Upper lobe of right lung (tissue), 1 donor: ENCODE measurements around the gene PRSS27. TPM values are rescaled to one million over a fixed set of nuclear protein-coding genes. Genes with fewer than 3 reads are reported as not detected.

ENCODE experiments used
- ATAC-seq: fragments of 200-7000 bp; cut with Tn5 transposase; one replicate; pipeline ENCODE4 v1.9.1; 2020; ENCODE audit warnings: mild to moderate bottlenecking, moderate library complexity
- DNase-seq: peaks from one replicate; pipeline ENCODE4 v3.0.0-alpha.2; 2020
- H3K27ac ChIP-seq: fragments of 200-600 bp; one replicate; pipeline ENCODE4 v1.8.0; 2022
- H3K27me3 ChIP-seq: fragments of 200-600 bp; one replicate; pipeline ENCODE4 v1.8.0; 2022; ENCODE audit warnings: mild to moderate bottlenecking
- H3K36me3 ChIP-seq: fragments of 200-600 bp; one replicate; pipeline ENCODE4 v1.8.0; 2022
- H3K4me1 ChIP-seq: fragments of 200-600 bp; one replicate; pipeline ENCODE4 v1.8.0; 2022
- H3K4me3 ChIP-seq: fragments of 200-600 bp; one replicate; pipeline ENCODE4 v1.8.0; 2022; ENCODE audit warnings: mild to moderate bottlenecking
- H3K9me3 ChIP-seq: fragments of 200-600 bp; one replicate; pipeline ENCODE4 v1.8.0; 2022
- CTCF ChIP-seq: fragments of 200-600 bp; IDR thresholded peaks from one replicate; pipeline ENCODE4 v1.8.0; 2022; ENCODE audit warnings: antibody characterized with exemption
- intact Hi-C: fragments of 100-400 bp; cut with DNase I; formaldehyde crosslinking; loops from one replicate; pipeline ENCODE4 v1.11.0; 2022
- total RNA-seq: library from RNA; stranded (reverse); fragmentation: NEBNext Ultra II Directional; extraction: Animal tissue kit (Norgen Biotek cat#: 25700); gene quantifications from one replicate; pipeline ENCODE4 v1.2.1, GENCODE V29; 2021
- donor health status: DM: no; HTN: yes; CAD: no; lungs with severe emphysema.

The PRSS27 gene
- total RNA-seq, 1 donor from 2014 or later = 0.81 TPM

- no peak for TF ChIP-seq CTCF
- ATAC-seq (no peak), DNase-seq (no peak)
- Histone ChIP-seq H3K4me1 (no peaks in the 10 kb centered on the region), H3K4me3 (no peak overlapping the region), H3K27me3 (no peaks in the 10 kb centered on the region), H3K27ac (no peak overlapping the region), H3K36me3 (peaks cover 25% of the 10 kb centered on the region), H3K9me3 (no peaks in the 10 kb centered on the region)
- intact Hi-C loops = no loop called here
Observed at GRCh38 chr16:2712546-2712945, 7.5 kb downstream of the PRSS27 start.

- no peak for TF ChIP-seq CTCF
- intact Hi-C loops = no loop called here
- Histone ChIP-seq H3K4me3 (no peak overlapping the region), H3K4me1 (no peaks in the 10 kb centered on the region), H3K36me3 (peaks cover 30% of the 10 kb centered on the region), H3K27ac (no peak overlapping the region), H3K27me3 (no peaks in the 10 kb centered on the region), H3K9me3 (no peaks in the 10 kb centered on the region)
- ATAC-seq = no peak
- no peak for DNase-seq
Observed at GRCh38 chr16:2712063-2712441, 8.0 kb downstream of the PRSS27 start.

- intact Hi-C loops = no loop called here
- no peaks in the 10 kb centered on the region for H3K9me3 ChIP-seq
- H3K4me1 ChIP-seq = no peaks in the 10 kb centered on the region
- no peak overlapping the region for H3K4me3 ChIP-seq
- ATAC-seq = no peak
- DNase-seq = no peak
- no peak overlapping the region for H3K27ac ChIP-seq
- TF ChIP-seq CTCF = no peak
- peaks cover 33% of the 10 kb centered on the region for H3K36me3 ChIP-seq
- no peaks in the 10 kb centered on the region for H3K27me3 ChIP-seq
Observed at GRCh38 chr16:2711370-2712062, 8.5 kb downstream of the PRSS27 start.

- intact Hi-C loops = no loop called here
- DNase-seq (no peak), ATAC-seq (no peak)
- Histone ChIP-seq H3K4me3 (no peak overlapping the region), H3K36me3 (peaks cover 34% of the 10 kb centered on the region), H3K4me1 (no peaks in the 10 kb centered on the region), H3K9me3 (no peaks in the 10 kb centered on the region), H3K27ac (no peak overlapping the region), H3K27me3 (no peaks in the 10 kb centered on the region)
- TF ChIP-seq CTCF = no peak
Observed at GRCh38 chr16:2710711-2711231, 9.3 kb downstream of the PRSS27 start.

GRCh38 chr16:2710021-2710710 lies 9.9 kb downstream of the PRSS27 start:
- no peak for ATAC-seq
- intact Hi-C loops = no loop called here

More at GRCh38 chr16:2710021-2710710, 9.9 kb downstream of the PRSS27 start:
- Histone ChIP-seq H3K9me3 (no peaks in the 10 kb centered on the region), H3K4me3 (no peak overlapping the region), H3K36me3 (peaks cover 40% of the 10 kb centered on the region), H3K27me3 (no peaks in the 10 kb centered on the region), H3K27ac (no peak overlapping the region), H3K4me1 (no peaks in the 10 kb centered on the region)
- TF ChIP-seq CTCF = no peak
- DNase-seq = no peak
